GM11168 (cell line): ENCODE data around the gene NCOA7.

Source experiments
- in situ Hi-C: fragments of 300-500 bp; cut with MboI; formaldehyde crosslinking; loops from one replicate; pipeline ENCODE4 v1.12.0; 2022; ENCODE audit warnings: low sequenced_read_pairs; ENCODE audit not compliant: unreplicated experiment

Gene NCOA7

GRCh38 chr6:125808060-125808459 lies 17.3 kb downstream of the NCOA7 start:
- in situ Hi-C loops, result no loop called here

- in situ Hi-C loops, result no loop called here
These were observed 17.8 kb downstream of the NCOA7 start for GRCh38 chr6:125808591-125808990.

GRCh38 chr6:125809570-125810170 lies 18.9 kb downstream of the NCOA7 start:
- in situ Hi-C loops, result no loop called here

GRCh38 chr6:125810445-125810844 lies 19.7 kb downstream of the NCOA7 start:
- in situ Hi-C loops, result no loop called here

GRCh38 chr6:125811259-125811658 lies 20.5 kb downstream of the NCOA7 start:
- in situ Hi-C loops, result no loop called here

- in situ Hi-C loops, result no loop called here
These were observed 21.9 kb downstream of the NCOA7 start for GRCh38 chr6:125812394-125813292.

- in situ Hi-C loops, result no loop called here
These were observed 23.7 kb downstream of the NCOA7 start for GRCh38 chr6:125814481-125814880.

GRCh38 chr6:125815080-125815910 lies 24.5 kb downstream of the NCOA7 start:
- in situ Hi-C loops, result no loop called here

GRCh38 chr6:125816828-125817280 lies 26.1 kb downstream of the NCOA7 start:
- in situ Hi-C loops, result no loop called here

GRCh38 chr6:125818225-125818657 lies 27.5 kb downstream of the NCOA7 start:
- in situ Hi-C loops, result no loop called here

GRCh38 chr6:125818772-125819260 lies 28.1 kb downstream of the NCOA7 start:
- in situ Hi-C loops, result no loop called here

GRCh38 chr6:125819535-125820326 lies 29.0 kb downstream of the NCOA7 start:
- in situ Hi-C loops, result no loop called here

- in situ Hi-C loops, result no loop called here
These were observed 31.1 kb downstream of the NCOA7 start for GRCh38 chr6:125821825-125822281.

- in situ Hi-C loops, result no loop called here
These were observed 32.4 kb downstream of the NCOA7 start for GRCh38 chr6:125823180-125823579.

- in situ Hi-C loops, result no loop called here
These were observed 34.4 kb downstream of the NCOA7 start for GRCh38 chr6:125824946-125825771.

- in situ Hi-C loops, result no loop called here
These were observed 36.1 kb downstream of the NCOA7 start for GRCh38 chr6:125826695-125827463.

- in situ Hi-C loops, result no loop called here
These were observed 37.1 kb downstream of the NCOA7 start for GRCh38 chr6:125827788-125828320.
